GM12878 (cell line): ENCODE data around the gene VCL. TPM values are rescaled to one million over a fixed set of nuclear protein-coding genes. Genes with fewer than 3 reads are reported as not detected.

ENCODE experiments used
- ATAC-seq: fragments of 200-7000 bp; cut with Tn5 transposase; 3 replicates; pipeline ENCODE4 v1.9.1; 2020; ENCODE audit warnings: mild to moderate bottlenecking, moderate library complexity
- BruUV-seq: library from RNA; stranded (reverse); fragments of 400-500 nt; replicated peaks from 2 replicates; lab custom pipeline; 2021; lab: Mats Ljungman, UMichigan
- CTCF ChIA-PET: fragments of 300-600 bp; sonication (Branson Sonifier 250); formaldehyde crosslinking; extraction: SDS; loops from one replicate; lab custom pipeline; 2021; ENCODE audit warnings: inconsistent platforms; lab: Yijun Ruan, JAX
- POLR2A ChIA-PET: fragments of 350-600 bp; formaldehyde crosslinking; extraction: SDS; loops from one replicate; lab custom pipeline; 2021; ENCODE audit warnings: inconsistent platforms; lab: Charles Lee
- RAD21 ChIA-PET: fragments of 300-600 bp; sonication (Branson Sonifier 250); formaldehyde crosslinking; loops from one replicate; lab custom pipeline; 2023; ENCODE audit warnings: antibody characterized with exemption; ENCODE audit not compliant: unreplicated experiment; lab: Charles Lee
- SMC1A ChIA-PET: fragments of 300-600 bp; sonication (Branson Sonifier 250); formaldehyde crosslinking; loops from one replicate; lab custom pipeline; 2023; ENCODE audit not compliant: unreplicated experiment, uncharacterized antibody; lab: Charles Lee
- DNase-seq: peaks from one replicate; pipeline ENCODE4 v3.0.0-alpha.2; 2011; ENCODE audit warnings: low read depth, low spot score
- FAIRE-seq: peaks from 3 replicates; lab custom pipeline; 2011; peaks lifted over from hg19 to GRCh38; lab: Jason Lieb, UNC
- H2AFZ ChIP-seq: 2 replicates; pipeline ENCODE4 v1.6.0; 2011; ENCODE audit warnings: low read depth, low read length, control low read depth; ENCODE audit not compliant: control insufficient read depth
- H3K27ac ChIP-seq: 2 replicates; pipeline ENCODE4 v1.5.1; 2011; ENCODE audit warnings: control low read depth; ENCODE audit not compliant: control insufficient read depth, insufficient read depth
- H3K27me3 ChIP-seq, 2 experiments: replicated peaks in 1 of 2; 2 replicates each; pipeline versions ENCODE4 v1.6.0 to v1.6.1; 2011; ENCODE audit warnings: low read length in 1 of 2; ENCODE audit not compliant: control insufficient read depth in 2 of 2, insufficient read depth in 2 of 2
- H3K36me3 ChIP-seq, 2 experiments: 2 replicates each; pipeline ENCODE4 v1.5.1; 2011; ENCODE audit warnings: low read length in 1 of 2; ENCODE audit not compliant: control insufficient read depth in 2 of 2, insufficient read depth in 2 of 2
- H3K4me1 ChIP-seq: 2 replicates; pipeline ENCODE4 v1.6.1; 2011; ENCODE audit warnings: mild to moderate bottlenecking, low read length, moderate library complexity, mixed read lengths; ENCODE audit not compliant: control insufficient read depth, insufficient read depth
- H3K4me2 ChIP-seq: 2 replicates; pipeline ENCODE4 v1.6.0; 2011; ENCODE audit warnings: control low read depth; ENCODE audit not compliant: control insufficient read depth, insufficient read depth
- H3K4me3 ChIP-seq: fragments of 200-600 bp; sonication (generic); 2 replicates; pipeline ENCODE4 v1.5.1; 2016
- H3K79me2 ChIP-seq: 2 replicates; pipeline ENCODE4 v1.6.0; 2011; ENCODE audit warnings: low read length; ENCODE audit not compliant: control insufficient read depth, insufficient read depth
- H3K9ac ChIP-seq: 2 replicates; pipeline ENCODE4 v1.8.0; 2011; ENCODE audit warnings: low read length, control low read depth, mixed read lengths; ENCODE audit not compliant: control insufficient read depth, insufficient read depth
- H3K9me3 ChIP-seq: replicated peaks from 3 replicates; pipeline ENCODE4 v1.5.1; 2011; ENCODE audit warnings: mild to moderate bottlenecking, low read length; ENCODE audit not compliant: control insufficient read depth, insufficient read depth
- H4K20me1 ChIP-seq: 2 replicates; pipeline ENCODE4 v1.6.0; 2011; ENCODE audit not compliant: control insufficient read depth, insufficient read depth
- BMI1 ChIP-seq: fragments of 450-650 bp; IDR thresholded peaks from 2 replicates; pipeline ENCODE4 v1.6.1; 2016; ENCODE audit warnings: mild to moderate bottlenecking, moderate library complexity, borderline replicate concordance
- CBX3 ChIP-seq: fragments of 200-600 bp; sonication (generic); IDR thresholded peaks from 2 replicates; pipeline ENCODE4 v1.6.1; 2016; ENCODE audit warnings: low read depth, borderline replicate concordance
- CHD2 ChIP-seq: IDR thresholded peaks from 2 replicates; pipeline ENCODE4 v1.6.1; 2011; ENCODE audit warnings: low read depth, low read length, improper control_type of control experiment, borderline replicate concordance
- HDGF ChIP-seq: fragments of 450-650 bp; IDR thresholded peaks from 2 replicates; pipeline ENCODE4 v1.6.1; 2016; ENCODE audit warnings: antibody characterized with exemption
- NFYA ChIP-seq: IDR thresholded peaks from 2 replicates; pipeline ENCODE4 v1.6.1; 2011; ENCODE audit warnings: low read depth, mild to moderate bottlenecking, low read length, improper control_type of control experiment, borderline replicate concordance
- POLR2AphosphoS2 ChIP-seq: IDR thresholded peaks from 2 replicates; pipeline ENCODE4 v1.6.1; 2011; ENCODE audit warnings: low read depth, mild to moderate bottlenecking, low read length, improper control_type of control experiment, moderate library complexity
- ZBED1 ChIP-seq: IDR thresholded peaks from 2 replicates; pipeline ENCODE4 v1.6.1; 2016; ENCODE audit warnings: borderline replicate concordance
- WGBS: methylation state at CpG from one replicate; pipeline ENCODE4 v1.1.6; 2016; ENCODE audit warnings: low lambda C conversion rate; ENCODE audit not compliant: insufficient replicate concordance, insufficient coverage; ENCODE audit errors: missing lambda C conversion rate; 5-methylcytosine and 5-hydroxymethylcytosine counted together
- in situ Hi-C: fragments of 300-500 bp; cut with MboI; formaldehyde crosslinking; loops from 9 replicates; pipeline ENCODE4 v1.14.3; 2018; ENCODE audit warnings: mixed read lengths
- intact Hi-C: fragments of 100-400 bp; cut with micrococcal nuclease; formaldehyde crosslinking; loops from one replicate; pipeline ENCODE4 v1.14.2; 2022; ENCODE audit not compliant: unreplicated experiment
- polyA plus RNA-seq, 11 experiments: library from polyadenylated mRNA; depleted of rRNA in 4 of 11; unstranded in 6 of 11; stranded (reverse) in 5 of 11; fragments of >200 nt; fragmentation: Nextera tagmentation in 4 of 11; fragmentation: Illumina TruSeq in 1 of 11; extraction: Ambion mirVana in 4 of 11; extraction: Trizol in 1 of 11; gene quantifications; 1 replicate in 1 of 11; 2 replicates in 10 of 11; pipeline versions ENCODE4 v1.2.1 to v1.2.3, GENCODE V29; 2011 to 2016; ENCODE audit warnings: inconsistent platforms in 2 of 11, missing spikeins in 2 of 11, low read depth in 1 of 11
- total RNA-seq, 4 experiments: library from RNA; depleted of rRNA in 3 of 4; stranded (reverse); fragments of >200 nt in 3 of 4; fragmentation: Illumina TruSeq in 1 of 4; extraction: Trizol in 1 of 4; gene quantifications; 2 replicates each; pipeline versions ENCODE4 v1.2.1 to v1.2.3, GENCODE V29; 2013 to 2021
- TF ChIP-seq, protein P1 (sequence below): fragments of 450-650 bp; IDR thresholded peaks from 2 replicates; pipeline ENCODE4 v1.6.1; 2016; ENCODE audit warnings: mild to moderate bottlenecking, moderate library complexity, borderline replicate concordance
- TF ChIP-seq, protein P2 (sequence below): fragments of 450-650 bp; formaldehyde crosslinking; IDR thresholded peaks from 2 replicates; pipeline ENCODE4 v1.5.0; 2022; ENCODE audit warnings: mild to moderate bottlenecking, missing genetic modification characterization
- TF ChIP-seq, protein P3 (sequence below): IDR thresholded peaks from 2 replicates; pipeline ENCODE4 v1.6.1; 2012; ENCODE audit warnings: mild to moderate bottlenecking, low read depth, low read length

The VCL gene
- total and polyA plus RNA-seq, 10 of the 15 experiments (the other 5 are each of a cell fraction or from before 2014, with no cell fraction given): 6.7 to 54.6 (median 24.3) TPM

GRCh38 chr10:73970845-73971244 lies 27.1 kb upstream of the VCL start (continued):
- TF ChIP-seq, protein P1, sequence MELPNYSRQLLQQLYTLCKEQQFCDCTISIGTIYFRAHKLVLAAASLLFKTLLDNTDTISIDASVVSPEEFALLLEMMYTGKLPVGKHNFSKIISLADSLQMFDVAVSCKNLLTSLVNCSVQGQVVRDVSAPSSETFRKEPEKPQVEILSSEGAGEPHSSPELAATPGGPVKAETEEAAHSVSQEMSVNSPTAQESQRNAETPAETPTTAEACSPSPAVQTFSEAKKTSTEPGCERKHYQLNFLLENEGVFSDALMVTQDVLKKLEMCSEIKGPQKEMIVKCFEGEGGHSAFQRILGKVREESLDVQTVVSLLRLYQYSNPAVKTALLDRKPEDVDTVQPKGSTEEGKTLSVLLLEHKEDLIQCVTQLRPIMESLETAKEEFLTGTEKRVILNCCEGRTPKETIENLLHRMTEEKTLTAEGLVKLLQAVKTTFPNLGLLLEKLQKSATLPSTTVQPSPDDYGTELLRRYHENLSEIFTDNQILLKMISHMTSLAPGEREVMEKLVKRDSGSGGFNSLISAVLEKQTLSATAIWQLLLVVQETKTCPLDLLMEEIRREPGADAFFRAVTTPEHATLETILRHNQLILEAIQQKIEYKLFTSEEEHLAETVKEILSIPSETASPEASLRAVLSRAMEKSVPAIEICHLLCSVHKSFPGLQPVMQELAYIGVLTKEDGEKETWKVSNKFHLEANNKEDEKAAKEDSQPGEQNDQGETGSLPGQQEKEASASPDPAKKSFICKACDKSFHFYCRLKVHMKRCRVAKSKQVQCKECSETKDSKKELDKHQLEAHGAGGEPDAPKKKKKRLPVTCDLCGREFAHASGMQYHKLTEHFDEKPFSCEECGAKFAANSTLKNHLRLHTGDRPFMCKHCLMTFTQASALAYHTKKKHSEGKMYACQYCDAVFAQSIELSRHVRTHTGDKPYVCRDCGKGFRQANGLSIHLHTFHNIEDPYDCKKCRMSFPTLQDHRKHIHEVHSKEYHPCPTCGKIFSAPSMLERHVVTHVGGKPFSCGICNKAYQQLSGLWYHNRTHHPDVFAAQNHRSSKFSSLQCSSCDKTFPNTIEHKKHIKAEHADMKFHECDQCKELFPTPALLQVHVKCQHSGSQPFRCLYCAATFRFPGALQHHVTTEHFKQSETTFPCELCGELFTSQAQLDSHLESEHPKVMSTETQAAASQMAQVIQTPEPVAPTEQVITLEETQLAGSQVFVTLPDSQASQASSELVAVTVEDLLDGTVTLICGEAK: no peak
- no peak for TF ChIP-seq POLR2AphosphoS2
- TF ChIP-seq, all 136 proteins: peak for 0

DNA sequence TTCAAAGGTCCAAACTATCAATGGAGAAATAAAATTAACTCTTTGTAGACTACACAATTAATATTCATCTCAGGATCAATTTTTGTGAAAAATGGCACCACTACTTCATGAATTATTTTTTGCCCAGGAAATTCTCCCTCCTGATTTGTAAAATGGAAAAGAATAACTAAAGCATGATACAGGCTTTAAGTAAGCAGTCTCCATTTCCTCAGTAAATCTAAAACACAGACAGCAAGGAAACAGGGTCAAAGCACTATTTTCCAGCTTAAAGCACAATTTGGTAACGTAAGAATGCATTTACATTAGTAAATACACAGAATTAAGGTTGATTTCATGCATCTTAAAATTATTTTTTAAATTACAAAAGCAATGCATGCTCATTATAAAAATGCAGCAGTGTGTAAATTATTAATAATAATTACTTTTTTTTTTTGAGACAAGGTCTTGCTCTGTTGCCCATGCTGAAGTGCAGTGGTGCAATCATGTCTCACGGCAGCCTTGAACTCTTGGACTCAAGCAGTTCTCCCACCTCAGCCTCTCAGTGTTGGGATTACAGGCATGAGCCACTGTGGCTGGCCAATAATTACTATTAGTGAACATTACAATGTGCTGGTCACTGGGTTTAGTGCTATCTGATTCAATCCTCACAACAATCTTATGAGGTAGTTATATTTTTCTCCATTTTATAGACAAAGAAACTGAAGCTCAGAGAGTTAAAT lies 26.1 kb upstream of the VCL start:
- ChIA-PET SMC1A (interaction anchor here (1.1 to 1.4 kb wide), 2 partner anchors 21 to 23 kb away, joined by 3 to 4 read pairs; no protein-coding TSS in a partner anchor), CTCF (interaction anchor here (1.0 kb wide), 1 partner anchor 109 kb away, joined by 3 read pairs; no protein-coding TSS in a partner anchor), POLR2A (no interaction called here), RAD21 (interaction anchor here (0.8 kb wide), 1 partner anchor 20 kb away, joined by 3 read pairs; no protein-coding TSS in a partner anchor)
- ATAC-seq (no peak), DNase-seq (no peak), FAIRE-seq (no peak)
- in situ Hi-C loops (no loop called here), intact Hi-C loops (no loop called here)
- H3K36me3 ChIP-seq: no peaks in the 10 kb centered on the region
- H3K27ac ChIP-seq: no peak overlapping the region
- BruUV-seq: no TSS peak
- H3K27me3 ChIP-seq: no peaks in the 10 kb centered on the region
- no peak overlapping the region for H3K9ac ChIP-seq
- 18% methylated on average over 2 of the region's 2 CpGs for WGBS
- no peak overlapping the region for H3K4me2 ChIP-seq
- H3K79me2 ChIP-seq: no peaks in the 10 kb centered on the region
- no peak overlapping the region for H3K4me3 ChIP-seq
- peaks cover 2% of the 10 kb centered on the region; the same call in 2 of the 3 replicates for H3K9me3 ChIP-seq
- no peak overlapping the region for H2AFZ ChIP-seq
- peaks cover 9% of the 10 kb centered on the region for H3K4me1 ChIP-seq
- no peaks in the 10 kb centered on the region for H4K20me1 ChIP-seq
- TF ChIP-seq BMI1 (no peak), CHD2 (no peak), HDGF (no peak), NFYA (no peak), CBX3 (no peak), ZBED1 (no peak)
- TF ChIP-seq, protein P2, sequence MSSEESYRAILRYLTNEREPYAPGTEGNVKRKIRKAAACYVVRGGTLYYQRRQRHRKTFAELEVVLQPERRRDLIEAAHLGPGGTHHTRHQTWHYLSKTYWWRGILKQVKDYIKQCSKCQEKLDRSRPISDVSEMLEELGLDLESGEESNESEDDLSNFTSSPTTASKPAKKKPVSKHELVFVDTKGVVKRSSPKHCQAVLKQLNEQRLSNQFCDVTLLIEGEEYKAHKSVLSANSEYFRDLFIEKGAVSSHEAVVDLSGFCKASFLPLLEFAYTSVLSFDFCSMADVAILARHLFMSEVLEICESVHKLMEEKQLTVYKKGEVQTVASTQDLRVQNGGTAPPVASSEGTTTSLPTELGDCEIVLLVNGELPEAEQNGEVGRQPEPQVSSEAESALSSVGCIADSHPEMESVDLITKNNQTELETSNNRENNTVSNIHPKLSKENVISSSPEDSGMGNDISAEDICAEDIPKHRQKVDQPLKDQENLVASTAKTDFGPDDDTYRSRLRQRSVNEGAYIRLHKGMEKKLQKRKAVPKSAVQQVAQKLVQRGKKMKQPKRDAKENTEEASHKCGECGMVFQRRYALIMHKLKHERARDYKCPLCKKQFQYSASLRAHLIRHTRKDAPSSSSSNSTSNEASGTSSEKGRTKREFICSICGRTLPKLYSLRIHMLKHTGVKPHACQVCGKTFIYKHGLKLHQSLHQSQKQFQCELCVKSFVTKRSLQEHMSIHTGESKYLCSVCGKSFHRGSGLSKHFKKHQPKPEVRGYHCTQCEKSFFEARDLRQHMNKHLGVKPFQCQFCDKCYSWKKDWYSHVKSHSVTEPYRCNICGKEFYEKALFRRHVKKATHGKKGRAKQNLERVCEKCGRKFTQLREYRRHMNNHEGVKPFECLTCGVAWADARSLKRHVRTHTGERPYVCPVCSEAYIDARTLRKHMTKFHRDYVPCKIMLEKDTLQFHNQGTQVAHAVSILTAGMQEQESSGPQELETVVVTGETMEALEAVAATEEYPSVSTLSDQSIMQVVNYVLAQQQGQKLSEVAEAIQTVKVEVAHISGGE (CRISPR knock-in tag): no peak
- TF ChIP-seq, protein P3, sequence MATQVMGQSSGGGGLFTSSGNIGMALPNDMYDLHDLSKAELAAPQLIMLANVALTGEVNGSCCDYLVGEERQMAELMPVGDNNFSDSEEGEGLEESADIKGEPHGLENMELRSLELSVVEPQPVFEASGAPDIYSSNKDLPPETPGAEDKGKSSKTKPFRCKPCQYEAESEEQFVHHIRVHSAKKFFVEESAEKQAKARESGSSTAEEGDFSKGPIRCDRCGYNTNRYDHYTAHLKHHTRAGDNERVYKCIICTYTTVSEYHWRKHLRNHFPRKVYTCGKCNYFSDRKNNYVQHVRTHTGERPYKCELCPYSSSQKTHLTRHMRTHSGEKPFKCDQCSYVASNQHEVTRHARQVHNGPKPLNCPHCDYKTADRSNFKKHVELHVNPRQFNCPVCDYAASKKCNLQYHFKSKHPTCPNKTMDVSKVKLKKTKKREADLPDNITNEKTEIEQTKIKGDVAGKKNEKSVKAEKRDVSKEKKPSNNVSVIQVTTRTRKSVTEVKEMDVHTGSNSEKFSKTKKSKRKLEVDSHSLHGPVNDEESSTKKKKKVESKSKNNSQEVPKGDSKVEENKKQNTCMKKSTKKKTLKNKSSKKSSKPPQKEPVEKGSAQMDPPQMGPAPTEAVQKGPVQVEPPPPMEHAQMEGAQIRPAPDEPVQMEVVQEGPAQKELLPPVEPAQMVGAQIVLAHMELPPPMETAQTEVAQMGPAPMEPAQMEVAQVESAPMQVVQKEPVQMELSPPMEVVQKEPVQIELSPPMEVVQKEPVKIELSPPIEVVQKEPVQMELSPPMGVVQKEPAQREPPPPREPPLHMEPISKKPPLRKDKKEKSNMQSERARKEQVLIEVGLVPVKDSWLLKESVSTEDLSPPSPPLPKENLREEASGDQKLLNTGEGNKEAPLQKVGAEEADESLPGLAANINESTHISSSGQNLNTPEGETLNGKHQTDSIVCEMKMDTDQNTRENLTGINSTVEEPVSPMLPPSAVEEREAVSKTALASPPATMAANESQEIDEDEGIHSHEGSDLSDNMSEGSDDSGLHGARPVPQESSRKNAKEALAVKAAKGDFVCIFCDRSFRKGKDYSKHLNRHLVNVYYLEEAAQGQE: no peak
